DMS114 treated with DMSO at 0.1 percent for 48 hours (cell line): ENCODE data around the gene CA5A.

Experiments
- DNase-seq: peaks from one replicate; lab custom pipeline; 2025; ENCODE audit not compliant: unreplicated experiment; lab: John Stamatoyannopoulos, UW

Gene CA5A

DNA sequence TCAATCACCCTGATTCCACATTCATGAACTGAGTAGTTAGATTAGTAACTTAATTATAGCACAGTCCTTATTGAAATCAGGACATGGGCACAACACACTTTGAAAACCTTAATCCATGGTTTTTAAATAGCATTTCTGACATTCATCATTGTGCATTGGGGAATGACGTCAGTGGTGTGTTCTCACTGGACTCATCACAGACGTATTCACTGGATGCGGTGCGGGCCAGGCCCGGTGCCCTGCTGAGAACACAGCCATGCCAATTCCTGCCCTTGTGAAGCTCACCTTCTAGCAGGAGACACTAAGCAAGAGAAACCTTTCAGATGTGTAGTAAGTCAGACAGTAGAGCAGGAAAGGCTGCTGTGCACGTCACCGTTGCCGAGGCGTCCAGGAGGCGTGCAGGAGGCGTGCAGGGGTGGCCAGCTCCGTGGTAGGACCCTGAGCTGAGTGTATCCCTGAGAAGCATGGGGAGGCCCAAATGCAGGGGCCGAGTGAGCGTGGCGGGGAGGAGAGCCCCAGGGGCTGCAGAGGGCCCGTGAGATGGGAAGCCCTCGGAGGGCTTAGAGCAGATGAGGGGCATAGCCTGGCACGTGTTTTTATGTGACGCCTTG is 27.8 kb upstream of the CA5A start:
- no peak for DNase-seq

GRCh38 chr16:87963400-87963799 is 27.1 kb upstream of the CA5A start:
- DNase-seq = no peak

DNA sequence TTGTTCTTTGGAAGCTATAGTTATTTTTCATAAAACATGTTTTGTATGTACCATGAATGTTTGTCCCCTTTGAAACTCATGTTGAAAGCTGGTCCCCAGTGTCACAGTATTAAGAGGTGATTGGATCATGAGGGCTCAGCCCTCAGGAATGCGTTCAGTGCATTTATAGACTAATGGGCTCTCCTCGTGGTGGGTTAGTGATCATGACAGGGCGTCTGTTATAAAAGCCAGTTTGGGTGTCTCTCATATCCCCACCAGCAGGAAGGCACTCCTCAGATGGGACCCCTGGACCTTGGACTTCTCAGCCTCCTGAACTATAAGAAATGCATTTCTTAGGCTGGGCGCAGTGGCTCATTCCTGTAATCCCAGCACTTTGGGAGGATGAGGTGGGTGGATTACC is 25.3 kb upstream of the CA5A start:
- no peak for DNase-seq

DNA sequence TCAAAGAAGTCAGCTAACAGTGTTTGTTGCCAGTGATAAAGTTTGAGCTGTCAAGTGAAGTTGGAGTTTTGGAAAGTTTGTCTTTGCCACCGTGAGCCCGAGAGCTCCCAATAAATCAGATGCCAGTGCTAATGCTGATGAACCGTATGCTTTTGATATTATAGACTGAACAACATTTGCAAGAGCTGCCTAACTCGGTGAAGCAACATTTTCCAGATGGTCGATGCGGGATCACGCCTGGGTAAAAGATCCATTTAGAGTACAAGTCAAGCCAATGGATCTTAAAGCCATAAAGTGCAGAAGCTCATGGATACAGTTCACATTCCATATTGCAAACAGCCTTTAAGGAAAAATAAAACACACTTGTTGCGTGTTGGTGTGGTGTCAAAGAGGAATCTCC is 24.5 kb upstream of the CA5A start:
- no peak for DNase-seq

- no peak for DNase-seq
Observed at GRCh38 chr16:87960296-87960695, 24.0 kb upstream of the CA5A start.

DNA sequence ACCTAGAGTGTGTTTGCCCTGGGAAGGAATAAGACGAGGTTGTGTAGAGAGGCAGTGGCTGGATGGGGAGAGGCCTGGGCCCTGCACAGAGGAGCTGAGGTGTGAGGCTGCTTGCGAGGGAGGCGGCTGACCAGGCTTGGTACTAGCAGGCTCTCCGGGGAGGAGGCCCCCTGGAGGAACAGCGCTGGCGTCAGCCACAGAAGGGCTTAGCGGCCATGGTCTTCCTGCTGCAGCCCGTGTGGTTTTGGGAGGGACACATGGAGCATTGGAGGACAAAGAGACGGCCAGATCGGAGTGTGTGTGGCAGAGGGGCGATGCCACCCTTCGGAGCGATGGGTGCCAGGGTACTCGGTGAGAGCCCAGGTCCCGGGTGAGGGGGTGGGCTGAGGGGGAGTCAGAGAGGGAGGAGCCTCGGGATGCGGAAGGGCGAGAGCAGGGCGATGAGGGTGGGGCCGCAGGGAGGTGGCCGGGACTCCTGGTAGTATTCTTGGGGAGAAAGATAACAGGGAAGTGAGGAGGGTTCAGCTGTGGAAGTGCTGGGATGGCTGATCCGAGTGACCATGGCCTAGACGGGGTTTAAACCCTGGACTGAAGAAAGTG is 23.2 kb upstream of the CA5A start:
- DNase-seq = no peak

GRCh38 chr16:87958632-87959031 is 22.3 kb upstream of the CA5A start:
- no peak for DNase-seq

GRCh38 chr16:87957296-87958094 is 21.2 kb upstream of the CA5A start:
- no peak for DNase-seq

DNA sequence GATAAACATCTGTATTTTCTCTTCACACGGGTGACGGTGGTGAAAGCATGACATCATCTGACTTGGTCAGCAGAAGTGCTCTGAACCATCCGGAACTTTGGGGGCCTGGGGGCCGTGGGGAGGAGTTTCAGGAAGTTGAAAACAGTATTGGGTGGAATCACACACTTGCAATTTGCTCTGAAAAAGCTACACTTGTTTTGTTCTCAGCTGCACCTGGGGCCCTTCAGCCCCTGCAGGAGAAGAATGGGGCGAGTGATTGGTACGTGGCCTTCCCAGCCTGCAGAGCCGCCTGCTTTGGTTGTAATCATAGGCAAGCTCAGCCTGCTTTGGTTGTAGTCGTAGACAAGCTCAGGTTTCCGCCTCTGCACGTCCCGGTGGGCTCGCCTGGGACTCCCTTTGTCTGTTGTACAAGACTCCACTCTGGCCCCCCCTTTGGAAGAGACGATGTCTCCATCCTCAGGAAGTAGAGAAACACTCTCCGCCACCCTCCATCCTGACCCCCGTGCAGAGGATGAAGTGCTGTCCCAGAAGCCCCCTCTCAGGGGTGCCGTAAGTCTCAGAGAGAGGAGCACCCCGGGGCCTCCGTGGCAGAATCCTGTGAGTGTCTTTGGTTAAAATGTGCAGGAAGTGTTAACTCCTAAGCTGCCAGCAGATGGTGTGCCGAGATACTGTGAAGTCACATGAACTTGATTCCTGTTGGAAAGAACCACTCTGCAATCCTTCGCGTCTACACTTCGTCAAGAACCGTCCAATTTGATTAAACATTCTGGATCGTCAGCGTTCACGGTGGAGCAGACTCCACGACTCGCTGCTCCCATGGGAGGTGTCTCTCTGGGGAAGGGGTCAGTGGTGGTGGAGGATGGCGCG is 20.3 kb upstream of the CA5A start:
- DNase-seq = peak; percentile 16

DNA sequence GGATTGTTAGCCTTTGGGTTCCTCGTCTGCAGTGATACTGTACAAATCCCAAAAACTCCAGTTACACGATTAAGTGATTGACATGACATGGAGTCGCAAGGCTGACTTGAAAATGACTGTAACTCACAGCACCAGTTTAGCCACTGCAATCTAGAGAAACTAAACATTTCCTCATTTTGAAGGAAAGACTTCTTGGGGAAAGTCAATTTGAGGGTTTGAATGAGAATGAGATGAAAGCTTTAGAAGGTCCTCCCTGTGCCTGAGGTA is 19.7 kb upstream of the CA5A start:
- DNase-seq = no peak

GRCh38 chr16:87955302-87956097 is 19.2 kb upstream of the CA5A start:
- no peak for DNase-seq

DNA sequence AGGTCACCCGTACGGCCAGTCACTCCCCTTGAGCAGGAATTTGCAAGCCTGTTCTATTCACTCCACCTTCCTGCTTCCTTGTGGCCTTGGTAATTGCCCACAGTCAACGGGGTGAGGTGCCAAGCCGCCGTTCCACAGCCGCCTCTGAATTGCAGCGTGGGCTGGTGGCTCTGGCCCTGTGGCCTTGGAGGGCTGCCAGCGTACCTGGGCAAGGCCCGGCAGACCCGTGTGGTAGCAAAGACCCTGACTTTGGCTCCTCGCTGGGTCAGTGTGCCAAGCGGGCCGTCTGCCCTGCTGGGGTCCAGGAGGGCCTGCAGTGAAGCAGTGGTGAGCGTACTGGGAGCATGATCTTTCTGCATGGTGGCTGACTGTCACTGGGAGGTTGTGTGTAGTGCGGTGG is 18.5 kb upstream of the CA5A start:
- DNase-seq = no peak

DNA sequence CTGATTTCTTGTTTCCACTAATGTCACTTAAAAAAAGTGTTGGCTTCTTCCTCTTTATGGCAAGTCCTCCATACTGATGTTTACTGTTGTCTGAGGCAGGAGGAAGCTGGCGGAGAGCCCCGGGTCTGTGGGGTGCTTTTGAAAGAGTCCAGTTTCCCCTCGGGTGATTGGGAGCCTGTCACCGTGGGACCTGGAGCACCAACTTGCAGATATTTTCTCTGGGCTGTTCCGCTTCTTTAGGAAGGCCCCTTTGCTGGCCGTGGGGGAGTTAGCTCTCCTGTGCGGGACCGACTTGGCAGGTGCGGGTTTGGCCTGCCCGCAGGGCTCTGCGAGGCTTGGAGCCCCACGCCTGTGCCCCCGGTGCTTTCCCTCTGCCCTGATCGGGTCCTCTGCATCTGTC is 18.0 kb upstream of the CA5A start:
- no peak for DNase-seq

DNA sequence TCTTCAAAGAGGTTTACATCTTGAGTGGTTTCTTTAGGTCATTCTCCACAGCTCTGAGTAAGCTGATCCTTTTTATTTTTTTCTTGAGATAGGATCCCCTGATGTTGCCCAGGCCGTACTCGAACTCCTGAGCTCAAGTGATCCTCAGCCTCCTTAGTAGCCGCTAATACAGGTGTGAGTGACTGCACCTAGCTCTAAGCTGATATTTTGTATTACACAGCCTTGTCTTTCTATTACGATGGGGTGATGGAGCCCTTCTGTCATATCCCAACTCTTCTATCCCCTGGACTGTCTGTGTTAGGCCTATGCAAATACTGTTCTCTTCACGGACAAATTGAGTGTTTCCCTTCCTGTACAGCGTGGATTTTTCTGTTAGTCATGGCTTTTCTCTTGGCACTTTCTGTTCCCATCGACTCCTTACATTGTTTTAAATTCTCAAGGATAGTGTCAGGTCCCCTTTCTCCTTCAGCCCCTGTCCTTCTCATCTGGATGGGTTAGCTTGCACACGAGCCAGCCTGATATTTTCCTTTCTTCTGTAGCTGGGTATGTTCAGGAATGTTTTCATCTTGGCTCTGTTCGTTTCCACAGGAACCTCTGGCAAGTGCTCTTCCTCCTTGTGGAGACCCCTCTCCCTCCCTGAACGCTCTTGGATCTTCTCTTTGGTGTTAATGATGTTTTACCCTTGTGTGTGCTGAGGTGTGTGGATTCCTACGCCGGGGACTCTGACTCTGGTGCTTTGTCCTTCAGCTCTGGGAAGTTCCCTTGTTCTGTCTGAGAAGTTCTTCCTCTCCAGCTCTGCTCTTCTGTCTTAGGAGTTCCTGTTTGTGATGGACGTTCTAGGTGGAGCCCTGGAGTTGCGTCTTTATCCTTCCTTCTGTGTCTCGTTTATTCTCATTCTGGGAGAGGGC is 17.2 kb upstream of the CA5A start:
- no peak for DNase-seq

DNA sequence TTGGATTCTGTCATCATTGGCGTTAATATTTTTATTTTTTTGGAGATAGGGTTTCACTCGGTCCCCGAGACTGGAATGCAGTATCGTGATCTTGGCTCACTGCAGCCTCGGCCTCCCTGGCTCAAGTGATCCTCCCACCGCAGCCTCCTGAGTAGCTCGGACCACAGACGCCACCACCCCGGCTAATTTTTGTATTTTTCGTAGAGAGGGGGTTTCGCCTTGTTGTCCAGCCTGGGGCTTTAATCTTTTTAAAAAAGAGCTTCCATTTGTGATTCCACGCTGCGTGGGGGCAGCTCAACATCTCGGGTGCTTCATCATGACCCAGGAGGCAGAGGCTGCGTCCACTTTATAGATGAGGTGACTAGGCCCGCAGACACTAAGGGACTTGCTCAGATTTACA is 16.4 kb upstream of the CA5A start:
- DNase-seq = no peak

DNA sequence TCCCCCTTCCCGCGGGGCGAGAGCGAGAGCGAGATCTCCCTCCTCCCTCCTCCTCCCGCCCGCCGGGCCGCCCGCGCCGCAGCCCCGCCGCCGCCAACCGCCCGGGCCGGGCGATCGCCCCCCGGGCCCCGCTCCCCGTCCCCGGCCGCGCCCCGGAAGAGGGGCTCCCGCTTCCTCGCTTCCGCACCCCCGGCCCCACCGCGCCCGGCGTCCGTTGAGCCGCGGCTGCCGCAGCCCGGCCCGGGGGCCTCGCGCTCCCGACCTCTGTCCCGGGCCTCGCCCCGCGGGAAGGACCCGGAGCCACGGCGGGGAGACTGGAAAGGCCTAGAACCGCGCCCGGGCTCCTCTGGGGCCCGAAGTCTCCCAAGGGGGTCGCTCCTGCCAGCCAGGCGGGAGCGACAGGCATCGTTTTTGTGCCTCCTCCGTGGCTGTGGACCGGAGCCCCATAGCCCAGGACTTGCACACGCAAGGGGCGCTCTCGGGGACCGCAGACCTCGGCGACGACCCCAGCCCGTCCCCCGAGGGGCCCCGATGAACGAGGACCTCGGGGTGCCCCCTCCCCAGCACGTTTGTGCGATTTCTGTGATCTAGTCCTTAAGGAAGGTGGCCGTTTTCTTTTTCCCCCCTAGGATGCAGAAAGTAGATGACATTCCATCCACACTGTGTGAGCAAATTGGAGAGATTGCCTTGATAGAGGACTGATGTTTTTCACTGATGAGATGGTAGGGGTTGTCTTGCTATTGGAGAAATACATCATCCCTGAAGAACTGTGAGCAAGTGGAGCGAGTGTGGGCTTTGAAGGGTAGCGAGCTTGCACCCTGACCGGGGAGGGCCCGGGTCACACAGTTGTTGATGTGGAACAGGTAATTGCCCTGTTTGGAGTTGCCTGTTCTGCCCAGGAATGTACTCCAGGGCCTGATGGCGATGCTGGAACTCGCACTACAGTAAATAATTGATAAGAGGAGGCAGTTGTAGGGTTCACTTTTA is 15.5 kb upstream of the CA5A start:
- DNase-seq = no peak

GRCh38 chr16:87950765-87951551 is 14.6 kb upstream of the CA5A start, which contains the start of gene BANP:
Gene BANP (plus strand): TSS chr16:87951434. CDS start chr16:87975116, 23,682 bp downstream.
- DNase-seq = peak; percentile 96
